CD4-positive, alpha-beta T cell treated with Interleukin-17A for 4 hours (primary cell): Measurements from ENCODE around the gene EXOG.

Experiments
- DNase-seq: peaks from one replicate; pipeline ENCODE4 v3.0.0-alpha.2; 2020; ENCODE audit warnings: mixed read lengths

EXOG gene

DNA sequence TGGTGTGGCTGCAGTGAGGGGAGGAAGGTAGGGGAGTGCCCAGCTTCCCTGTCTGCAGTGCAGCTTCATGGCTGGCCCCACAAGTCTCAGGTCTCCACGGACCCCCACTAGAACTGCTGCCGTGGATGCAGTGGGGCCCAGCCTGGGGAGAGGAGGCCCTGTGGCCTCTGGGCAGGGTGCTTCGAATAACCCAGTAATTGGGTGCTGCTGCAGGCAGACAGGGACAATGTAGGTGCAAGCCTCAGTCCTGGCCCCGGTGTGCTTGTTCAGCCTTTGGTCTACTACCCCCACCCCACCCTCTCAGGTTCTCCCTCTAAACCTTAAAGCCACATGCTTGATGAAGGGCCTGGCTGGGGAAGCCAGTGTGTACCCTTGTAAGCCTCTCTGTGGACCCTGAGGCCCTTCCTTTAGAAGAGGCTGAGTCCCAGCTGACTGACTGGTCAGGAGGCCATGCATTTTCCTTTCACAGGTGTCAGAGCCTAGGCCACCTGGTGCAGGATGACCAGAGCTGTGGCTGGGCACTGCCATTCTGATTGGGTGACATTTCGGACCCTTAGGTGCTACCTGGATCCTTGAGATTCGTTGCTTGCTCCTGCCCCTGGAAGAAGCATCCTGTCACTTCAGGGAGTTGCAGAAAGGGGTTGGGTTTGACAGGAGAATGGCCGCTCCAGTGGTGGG lies 21.1 kb upstream of the EXOG start:
- no peak for DNase-seq

DNA sequence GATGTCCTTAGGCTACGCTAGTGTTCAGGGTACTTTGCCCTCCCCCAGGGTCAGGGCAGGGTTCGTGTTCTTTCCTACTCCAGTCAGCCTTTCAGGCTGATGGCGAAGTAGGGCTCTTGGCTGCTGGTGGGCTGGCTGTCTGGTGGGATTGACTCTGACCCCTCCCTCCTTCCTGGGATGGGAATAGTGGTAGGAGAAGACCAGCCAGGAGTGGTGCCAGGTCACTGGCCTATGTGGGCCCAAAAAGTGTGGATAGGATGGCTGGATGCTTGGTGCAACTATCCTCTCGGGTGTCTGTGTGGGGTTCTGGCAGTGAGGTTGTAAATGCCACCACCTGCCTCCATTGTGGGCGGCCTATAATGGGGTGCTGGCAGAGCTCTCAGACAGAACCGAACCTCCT lies 20.4 kb upstream of the EXOG start:
- no peak for DNase-seq

DNA sequence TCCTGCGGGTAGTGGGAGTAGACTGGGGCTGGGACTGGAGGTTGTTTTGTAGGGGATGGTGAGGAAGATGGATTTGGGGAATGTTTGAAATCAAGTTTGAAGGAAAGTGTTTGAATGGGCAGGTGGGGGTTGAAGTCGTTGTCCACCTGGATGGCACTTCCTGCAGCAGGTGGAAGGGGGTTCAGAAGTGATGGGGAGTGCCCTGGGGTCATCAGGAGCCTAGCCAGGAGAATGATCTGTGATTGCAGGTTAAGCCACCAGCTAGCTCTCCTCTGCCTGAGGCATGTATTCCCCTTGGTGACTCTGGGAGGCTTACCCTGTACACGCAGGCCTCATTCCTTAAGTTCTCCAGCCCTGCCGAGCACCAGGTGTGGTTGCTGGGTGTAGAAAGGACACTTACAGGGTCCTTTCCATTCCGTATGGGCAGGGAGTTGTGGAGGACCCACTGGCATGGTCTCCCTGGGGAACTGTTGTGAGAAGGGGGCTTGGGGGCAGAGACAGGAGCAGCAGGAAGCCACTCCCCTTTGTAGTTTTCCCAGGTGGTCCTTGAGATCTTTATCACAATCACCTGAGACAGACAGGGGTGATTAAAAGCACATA lies 19.9 kb upstream of the EXOG start:
- no peak for DNase-seq

DNA sequence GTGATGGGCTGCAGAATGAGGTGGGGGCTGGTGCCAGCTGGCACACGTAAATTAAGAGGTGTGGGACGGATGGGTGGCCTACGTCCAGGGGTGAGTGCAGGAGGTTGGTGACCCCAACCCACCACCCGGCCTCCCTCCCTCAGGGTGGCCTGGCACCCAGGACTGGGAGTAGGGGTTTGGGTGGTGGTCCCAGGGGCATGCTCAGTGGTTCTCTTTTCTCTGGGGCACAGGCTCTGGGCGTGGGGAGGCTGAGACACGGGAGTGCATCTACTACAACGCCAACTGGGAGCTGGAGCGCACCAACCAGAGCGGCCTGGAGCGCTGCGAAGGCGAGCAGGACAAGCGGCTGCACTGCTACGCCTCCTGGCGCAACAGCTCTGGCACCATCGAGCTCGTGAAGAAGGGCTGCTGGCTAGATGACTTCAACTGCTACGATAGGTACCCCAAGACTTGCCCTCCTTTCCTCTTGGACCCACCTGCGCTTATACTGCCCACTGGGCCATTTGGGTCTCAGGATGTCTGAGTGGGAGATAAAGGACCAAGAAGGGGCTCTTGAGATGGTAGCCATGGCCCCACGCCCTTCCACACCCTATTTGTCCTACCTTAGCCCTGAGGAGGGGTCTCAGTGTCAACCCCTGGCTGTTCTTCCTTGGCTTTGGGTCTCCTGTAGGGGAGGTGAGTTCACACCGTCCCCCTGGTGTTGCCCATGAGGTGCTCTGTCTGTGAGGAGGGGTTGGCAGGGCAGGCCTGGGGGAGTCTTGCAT lies 18.9 kb upstream of the EXOG start:
- DNase-seq = no peak

DNA sequence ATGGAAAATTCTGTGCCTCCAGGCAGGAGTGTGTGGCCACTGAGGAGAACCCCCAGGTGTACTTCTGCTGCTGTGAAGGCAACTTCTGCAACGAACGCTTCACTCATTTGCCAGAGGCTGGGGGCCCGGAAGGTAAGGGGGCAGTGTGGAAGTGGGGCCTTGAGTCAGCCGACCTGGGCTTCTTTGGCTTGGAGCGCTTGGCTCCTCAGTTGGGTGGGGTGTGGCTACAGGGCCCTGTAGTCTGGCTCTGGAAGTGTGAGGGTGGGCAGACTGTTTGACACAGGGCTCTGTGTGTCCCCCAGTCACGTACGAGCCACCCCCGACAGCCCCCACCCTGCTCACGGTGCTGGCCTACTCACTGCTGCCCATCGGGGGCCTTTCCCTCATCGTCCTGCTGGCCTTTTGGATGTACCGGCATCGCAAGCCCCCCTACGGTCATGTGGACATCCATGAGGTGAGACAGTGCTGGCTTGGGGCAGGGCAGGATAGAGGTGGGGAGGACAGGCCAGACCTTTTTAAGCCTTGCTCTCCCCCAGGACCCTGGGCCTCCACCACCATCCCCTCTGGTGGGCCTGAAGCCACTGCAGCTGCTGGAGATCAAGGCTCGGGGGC lies 18.2 kb upstream of the EXOG start:
- DNase-seq = no peak

DNA sequence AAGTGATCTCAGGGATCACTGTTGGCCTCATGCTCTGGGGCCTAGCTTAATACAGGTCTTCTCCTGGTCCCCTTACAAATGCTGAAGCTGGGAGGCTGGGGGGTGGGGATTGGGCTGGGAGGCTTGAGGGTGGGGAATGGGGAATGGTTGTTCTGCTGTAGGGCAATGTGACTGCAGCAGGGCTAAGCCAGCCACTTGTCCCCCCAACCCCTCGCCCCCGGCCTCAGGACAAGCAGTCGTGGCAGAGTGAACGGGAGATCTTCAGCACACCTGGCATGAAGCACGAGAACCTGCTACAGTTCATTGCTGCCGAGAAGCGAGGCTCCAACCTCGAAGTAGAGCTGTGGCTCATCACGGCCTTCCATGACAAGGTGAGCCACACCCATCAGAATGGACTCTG lies 17.2 kb upstream of the EXOG start:
- DNase-seq = no peak

DNA sequence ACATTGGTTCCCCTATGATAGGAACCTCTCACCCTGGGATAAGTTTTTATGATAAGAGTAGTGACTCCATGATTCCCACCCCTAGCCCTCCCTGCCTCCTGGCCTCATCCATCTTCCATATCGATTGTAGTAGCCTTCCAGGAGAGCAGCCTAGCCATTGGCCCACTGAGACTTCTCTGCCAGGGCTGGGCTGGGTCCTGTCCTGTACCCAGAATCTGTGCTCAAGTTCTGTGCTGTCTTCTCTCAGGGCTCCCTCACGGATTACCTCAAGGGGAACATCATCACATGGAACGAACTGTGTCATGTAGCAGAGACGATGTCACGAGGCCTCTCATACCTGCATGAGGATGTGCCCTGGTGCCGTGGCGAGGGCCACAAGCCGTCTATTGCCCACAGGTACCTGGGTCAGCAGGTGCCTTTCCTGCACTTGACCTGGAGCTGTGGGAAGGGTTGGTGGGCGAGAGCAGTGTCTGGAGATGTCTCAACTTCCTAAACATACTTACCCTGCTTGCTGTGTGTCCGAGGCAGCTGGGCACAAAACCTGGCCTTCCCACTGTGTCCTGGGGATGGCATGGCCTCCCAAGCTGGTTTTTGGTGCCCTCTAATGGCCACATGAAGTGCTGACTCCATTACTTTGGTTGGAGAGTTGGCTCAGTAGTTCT lies 16.6 kb upstream of the EXOG start:
- DNase-seq = peak; percentile 62

DNA sequence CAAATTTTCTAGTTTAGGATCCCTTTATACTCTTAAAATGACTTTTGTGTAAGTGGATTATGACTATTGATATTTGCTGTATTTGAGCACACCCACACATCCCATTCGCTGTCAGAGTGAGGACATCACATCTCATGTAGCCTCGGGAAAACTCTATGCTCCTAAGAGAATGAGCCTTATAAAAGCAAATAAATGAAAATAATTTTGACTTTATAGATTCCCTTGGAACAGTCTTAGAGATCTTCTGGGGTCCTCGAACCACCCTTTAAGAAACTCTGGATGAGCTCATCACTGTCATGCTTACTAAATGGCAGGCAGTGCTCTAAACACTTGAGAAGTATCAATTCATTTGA lies 16.1 kb upstream of the EXOG start:
- DNase-seq = no peak

DNA sequence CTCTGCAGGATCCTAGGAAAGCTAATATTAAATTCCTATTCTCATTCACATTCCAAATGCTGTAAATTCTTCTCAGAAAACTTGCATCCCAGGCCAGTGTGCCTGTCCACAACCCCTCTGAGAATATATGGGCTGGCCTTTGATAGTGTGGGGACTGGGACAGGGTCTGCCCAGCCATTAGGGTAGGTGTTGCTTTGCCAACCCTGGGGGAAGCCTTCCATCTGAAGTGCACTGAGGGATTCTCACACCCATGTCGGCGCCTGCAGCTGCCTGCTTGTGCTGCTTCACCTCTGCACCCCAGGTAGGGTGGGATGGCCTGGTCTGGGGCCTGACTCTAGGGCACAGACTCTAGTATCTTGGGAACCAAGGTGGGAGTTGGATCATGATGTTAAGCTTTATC lies 15.2 kb upstream of the EXOG start:
- no peak for DNase-seq

DNA sequence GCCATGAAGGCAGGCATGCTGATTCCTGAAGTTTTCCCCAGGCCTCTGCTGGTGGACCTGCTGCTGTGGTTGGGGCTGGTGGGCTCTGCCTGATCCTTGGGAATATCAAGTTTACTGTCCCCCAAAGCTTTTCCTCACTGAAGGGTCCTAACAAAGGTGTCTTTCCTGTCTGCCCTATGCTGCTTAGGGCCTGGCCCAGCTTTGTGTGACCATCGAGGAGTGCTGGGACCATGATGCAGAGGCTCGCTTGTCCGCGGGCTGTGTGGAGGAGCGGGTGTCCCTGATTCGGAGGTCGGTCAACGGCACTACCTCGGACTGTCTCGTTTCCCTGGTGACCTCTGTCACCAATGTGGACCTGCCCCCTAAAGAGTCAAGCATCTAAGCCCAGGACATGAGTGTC lies 13.2 kb upstream of the EXOG start:
- DNase-seq = no peak

DNA sequence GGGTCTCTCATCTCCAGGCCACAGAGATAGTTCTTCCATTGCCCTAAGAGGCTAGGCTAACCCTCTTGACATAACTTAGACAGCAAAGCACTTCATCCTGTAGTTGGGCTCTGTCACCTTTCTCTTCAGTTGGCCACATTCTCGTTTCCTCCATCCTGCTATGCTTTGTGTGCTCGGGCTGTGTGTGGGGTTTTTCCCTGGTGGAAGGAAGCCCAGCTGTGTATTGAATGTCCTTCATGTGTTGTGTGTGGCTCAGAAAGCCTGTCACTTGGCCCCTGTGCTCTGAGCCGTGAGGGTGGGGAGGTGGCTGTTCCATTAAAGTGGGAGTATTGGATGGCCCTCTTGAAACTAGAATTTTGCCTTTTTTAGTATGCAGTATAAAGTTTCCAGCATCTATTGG lies 8.8 kb upstream of the EXOG start:
- DNase-seq = no peak

DNA sequence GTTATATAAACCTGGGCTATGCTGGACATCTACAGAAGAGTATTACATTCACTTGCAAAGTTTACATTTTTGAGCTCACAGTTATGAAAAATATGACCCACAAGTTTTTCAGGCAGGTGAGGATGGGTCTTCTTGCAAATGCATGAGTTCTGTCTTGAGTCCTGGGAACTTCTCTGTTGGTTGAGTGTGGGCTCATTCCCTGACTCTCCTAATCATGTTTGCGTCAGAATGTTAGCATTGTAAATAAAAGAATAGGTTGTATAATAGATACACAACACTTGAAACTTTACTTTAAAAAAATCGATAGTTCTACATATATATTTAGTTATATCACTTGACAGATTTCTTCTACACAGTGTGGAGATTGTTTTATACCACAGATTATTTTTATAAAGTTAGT lies 7.2 kb upstream of the EXOG start:
- DNase-seq = no peak

DNA sequence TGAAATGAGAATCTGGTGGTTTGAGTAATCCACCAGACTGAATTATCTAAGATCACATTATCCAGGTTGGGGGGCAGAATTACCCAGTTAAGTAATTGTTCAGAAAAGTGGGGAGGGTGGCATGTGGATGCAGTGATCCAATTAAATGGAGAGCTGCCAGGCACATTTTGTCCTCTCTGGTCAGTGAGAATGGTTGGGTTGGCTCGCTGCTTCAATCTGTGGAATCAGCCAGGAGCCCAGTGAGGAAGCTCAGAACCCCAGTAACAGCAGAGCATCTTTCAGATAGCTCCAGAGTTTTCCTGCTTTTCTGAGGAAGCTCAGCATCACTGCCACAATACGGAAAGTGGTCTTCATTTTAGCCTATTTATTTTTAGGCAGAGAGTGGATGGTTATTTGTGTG lies 6.4 kb upstream of the EXOG start:
- no peak for DNase-seq

DNA sequence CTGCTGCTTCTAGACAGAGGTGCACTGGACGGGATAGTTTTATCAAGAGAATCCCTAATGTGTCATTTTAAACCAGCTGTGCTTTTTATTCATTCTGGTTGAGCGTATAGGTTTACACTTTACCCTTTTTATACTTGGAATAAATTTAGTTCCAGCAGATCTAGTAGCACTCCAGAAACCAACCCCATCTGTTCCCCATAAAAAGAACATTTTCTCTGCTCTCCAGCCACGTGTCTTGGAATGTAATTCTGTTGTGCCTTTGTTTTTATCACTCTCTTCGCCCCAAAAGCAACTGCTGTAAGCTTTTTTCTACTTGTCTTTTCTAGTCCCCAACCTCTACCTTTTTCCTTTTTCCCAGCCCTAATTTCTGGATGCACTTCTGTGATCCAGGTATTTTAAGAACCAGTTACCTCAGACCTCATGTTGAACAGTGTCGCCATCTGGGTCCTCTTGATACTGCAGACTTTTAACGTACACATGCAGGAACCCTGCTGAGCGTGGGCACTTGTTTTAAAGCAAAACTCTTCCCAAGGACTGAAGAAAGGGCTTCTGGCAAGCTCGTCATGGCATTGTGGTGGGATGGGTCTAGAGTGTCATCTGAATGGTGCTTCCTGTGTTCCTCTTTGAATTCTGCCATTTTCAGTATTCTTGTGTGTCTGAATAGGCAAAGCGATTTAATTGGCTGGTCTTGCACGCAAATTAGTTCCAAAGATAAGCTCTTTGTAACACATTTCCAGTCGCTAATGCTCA lies 5.7 kb upstream of the EXOG start:
- no peak for DNase-seq

DNA sequence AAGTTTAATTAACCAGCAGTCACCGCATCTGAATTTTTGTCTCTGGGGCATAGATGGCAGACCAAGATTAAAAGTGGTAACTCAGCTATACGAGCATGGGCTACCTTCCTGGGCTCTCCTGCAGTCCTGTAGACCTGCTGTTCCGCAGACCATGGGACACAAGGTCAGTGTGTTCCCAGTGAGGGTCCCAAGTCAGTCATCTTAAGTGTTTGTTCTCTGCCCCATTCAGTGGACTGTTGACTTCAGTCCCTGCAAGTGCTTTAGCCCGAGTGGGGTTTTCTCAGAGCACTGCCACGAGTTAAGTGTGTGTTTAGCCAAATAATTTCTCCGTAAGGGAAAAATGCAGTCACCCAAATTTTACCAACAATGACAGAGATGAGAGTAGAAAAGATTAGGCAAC lies 4.9 kb upstream of the EXOG start:
- no peak for DNase-seq

DNA sequence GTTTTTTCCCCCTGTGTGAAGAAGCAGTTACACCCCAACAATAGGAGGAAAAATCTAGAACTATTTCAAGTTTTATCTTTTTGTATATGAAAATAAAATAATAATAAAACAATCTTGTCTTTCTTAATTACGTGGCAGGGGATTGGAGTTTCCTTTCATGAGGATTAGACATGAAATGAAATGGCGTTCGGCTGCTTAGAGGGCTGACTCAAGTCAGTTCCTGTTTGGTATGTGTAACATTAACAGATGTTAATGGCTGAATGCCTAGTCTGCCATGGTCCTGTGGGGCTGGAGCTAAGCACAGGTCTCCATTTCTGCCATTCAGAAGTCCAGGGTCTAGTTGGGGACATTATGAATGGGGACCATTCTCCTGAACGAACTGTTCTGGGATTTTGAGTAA lies 3.1 kb upstream of the EXOG start:
- DNase-seq = no peak

DNA sequence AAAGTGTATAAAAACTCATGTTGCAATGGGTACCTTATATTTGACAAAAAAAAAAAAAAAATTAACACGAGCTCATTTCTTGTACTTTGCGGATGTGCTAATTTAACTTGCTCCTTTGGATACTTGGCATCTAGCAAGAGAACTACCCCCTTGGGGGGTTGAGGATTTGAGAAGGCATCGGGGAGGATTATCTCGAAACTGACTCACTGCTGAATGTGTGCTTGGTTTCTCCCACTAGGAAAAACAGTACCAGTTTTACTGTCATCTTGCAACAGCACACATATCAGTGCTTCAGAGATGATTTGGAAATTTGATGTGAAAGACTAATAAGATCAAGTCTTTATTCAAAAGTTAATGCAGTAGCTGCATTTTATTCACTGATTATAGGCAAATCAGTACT lies 891 bp downstream of the EXOG start:
- no peak for DNase-seq

DNA sequence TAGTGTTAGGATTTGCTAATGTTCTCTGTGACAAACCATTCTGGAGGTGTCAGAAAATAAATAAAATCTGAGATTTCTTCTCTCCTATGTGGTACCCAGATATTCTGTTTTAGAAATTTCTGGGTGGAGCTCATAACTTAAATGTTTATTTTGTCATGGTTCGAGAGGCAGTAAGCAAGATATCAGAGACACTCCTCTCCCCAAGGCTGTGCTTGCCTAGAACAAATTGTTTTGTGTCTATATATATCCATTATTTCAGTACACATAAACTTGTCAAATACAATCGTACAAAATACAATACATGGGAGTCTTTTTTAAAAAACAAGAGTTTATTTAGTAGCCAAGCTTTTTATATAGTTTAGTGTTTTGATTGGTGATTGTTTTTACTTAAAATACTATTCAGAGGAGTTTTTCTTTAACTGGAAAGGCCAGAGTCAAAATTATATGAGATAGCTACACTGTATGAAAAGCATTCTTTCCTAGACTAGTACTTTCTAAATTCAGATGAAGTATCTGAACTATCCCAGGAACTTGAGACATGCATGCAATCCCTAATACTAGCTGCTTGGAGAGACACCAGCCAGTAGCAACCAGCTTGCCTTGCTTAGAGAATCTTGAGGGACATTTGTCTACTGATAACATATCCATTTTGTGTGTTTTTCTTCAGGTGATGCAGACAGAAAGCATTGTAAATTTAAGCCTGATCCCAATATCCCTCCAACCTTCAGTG lies 4.7 kb downstream of the EXOG start:
- no peak for DNase-seq

DNA sequence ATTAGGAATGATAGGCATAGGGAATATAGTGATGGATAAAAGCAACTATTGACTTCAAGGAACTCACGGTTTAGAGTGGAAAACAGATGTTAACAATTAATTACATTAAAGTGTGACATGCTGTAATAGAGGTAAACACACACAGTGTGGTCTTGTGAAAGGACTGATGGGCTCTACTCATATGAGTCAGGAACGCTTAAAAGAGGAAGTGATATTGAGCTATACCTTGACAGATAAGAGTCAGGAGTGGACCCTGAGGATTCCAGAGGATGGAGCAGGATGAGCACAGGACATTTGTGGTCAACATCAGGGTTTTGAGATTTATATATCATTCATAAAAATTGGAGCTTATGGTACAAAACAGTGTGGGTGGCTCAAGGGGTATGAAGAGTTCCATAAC lies 11.0 kb downstream of the EXOG start:
- DNase-seq = no peak

DNA sequence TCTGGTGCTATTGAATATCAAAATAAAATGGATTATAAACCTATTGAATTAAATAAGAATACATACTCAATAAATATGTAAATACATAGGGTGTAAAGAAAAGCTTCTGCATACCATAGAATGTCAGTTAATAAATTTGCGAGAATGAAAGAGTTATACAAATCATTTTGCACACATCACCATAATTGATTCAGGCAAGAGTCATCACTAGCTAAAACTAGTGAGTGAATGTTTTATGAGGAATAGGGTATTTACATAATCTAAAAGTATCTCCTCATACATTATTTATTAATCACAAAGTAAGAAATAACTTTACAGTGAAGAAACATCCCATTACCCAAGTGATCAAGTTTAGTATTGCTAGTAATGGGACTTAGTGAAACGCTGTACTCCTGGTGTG lies 13.6 kb downstream of the EXOG start:
- DNase-seq = no peak

DNA sequence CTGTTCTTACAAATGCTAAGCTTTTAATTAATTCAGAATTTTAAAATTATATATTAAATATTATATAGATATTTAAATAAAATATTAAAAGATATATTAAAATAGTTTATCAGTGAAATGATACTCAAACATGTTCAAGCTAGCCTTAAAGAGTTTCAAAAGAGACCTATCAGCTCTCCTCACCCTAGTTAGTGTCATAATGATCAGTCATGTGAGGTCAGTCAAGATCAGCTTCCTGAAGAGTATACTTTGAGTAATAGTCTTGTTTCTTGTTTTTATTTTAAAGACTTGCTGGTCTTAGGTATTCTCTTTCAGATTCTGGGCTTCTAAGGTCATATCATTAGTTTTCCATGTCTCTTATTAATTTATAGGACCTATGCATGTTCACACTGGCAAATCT lies 14.5 kb downstream of the EXOG start:
- no peak for DNase-seq

DNA sequence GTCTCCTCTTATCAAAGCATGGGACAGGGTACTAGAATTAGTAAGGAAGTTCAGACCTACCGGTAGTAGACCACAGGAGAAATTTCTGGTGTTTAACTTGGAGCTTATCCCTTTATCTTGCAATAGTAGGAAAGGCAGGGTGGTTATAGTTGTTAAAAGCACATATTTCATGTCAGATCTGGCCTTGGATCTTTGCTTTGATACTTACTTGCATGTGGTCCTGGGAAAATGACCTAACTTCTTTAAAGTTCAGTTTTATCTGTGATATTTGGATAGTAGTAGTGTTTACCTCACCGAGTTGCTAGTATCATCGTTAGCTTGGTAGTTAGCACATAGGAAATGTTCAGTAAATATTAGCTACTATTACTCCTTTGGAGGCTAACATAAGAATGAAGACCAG lies 15.4 kb downstream of the EXOG start:
- no peak for DNase-seq
